Liver (tissue), 9 donors: Measurements from ENCODE around the gene MADCAM1. TPM values are rescaled to one million over a fixed set of nuclear protein-coding genes. Genes with fewer than 3 reads are reported as not detected.

Experiments used
- DNase-seq: peaks from one replicate; pipeline ENCODE4 v3.0.0-alpha.2; 2017; ENCODE audit warnings: low spot score
- H3K27ac ChIP-seq, 2 donors: one replicate each; pipeline ENCODE4 v1.7.0; 2013; ENCODE audit warnings: inconsistent platforms in 2 of 2, low read length in 2 of 2, control low read depth in 1 of 2, low read depth in 1 of 2, mild to moderate bottlenecking in 1 of 2
- H3K27me3 ChIP-seq, 4 donors: one replicate each; pipeline versions ENCODE4 v1.6.1 to v1.7.0; 2013; ENCODE audit warnings: low read length in 3 of 4, inconsistent platforms in 1 of 4, mild to moderate bottlenecking in 1 of 4, moderate library complexity in 1 of 4; ENCODE audit not compliant: control insufficient read depth in 4 of 4, insufficient read depth in 4 of 4
- H3K36me3 ChIP-seq, 4 donors: one replicate each; pipeline versions ENCODE4 v1.6.1 to v1.7.0; 2013; ENCODE audit warnings: low read length in 3 of 4, mild to moderate bottlenecking in 3 of 4, low read depth in 1 of 4, moderate library complexity in 1 of 4; ENCODE audit not compliant: control insufficient read depth in 4 of 4, insufficient read depth in 3 of 4
- H3K4me1 ChIP-seq, 4 donors: one replicate each; pipeline versions ENCODE4 v1.6.1 to v1.7.0; 2013; ENCODE audit warnings: low read length in 3 of 4, mild to moderate bottlenecking in 3 of 4, moderate library complexity in 1 of 4; ENCODE audit not compliant: control insufficient read depth in 4 of 4, insufficient read depth in 4 of 4
- H3K4me3 ChIP-seq, 3 donors: one replicate each; pipeline versions ENCODE4 v1.6.1 to v1.7.0; 2013; ENCODE audit warnings: low read length in 3 of 3, control low read depth in 1 of 3, low read depth in 1 of 3, mild to moderate bottlenecking in 1 of 3
- H3K9ac ChIP-seq, 2 donors: one replicate each; pipeline ENCODE4 v1.7.0; 2013; ENCODE audit warnings: low read length in 2 of 2, mild to moderate bottlenecking in 2 of 2, moderate library complexity in 2 of 2, control low read depth in 1 of 2, low read depth in 1 of 2
- H3K9me3 ChIP-seq, 4 donors: one replicate each; pipeline versions ENCODE4 v1.6.1 to v1.7.0; 2013; ENCODE audit warnings: low read length in 3 of 4; ENCODE audit not compliant: control insufficient read depth in 4 of 4
- EGR1 ChIP-seq, 2 donors: IDR thresholded peaks; 2 replicates each; pipeline ENCODE4 v1.6.1; 2016 to 2018; ENCODE audit warnings: antibody characterized with exemption in 2 of 2, low read depth in 2 of 2
- FOXA1 ChIP-seq: IDR thresholded peaks from 2 replicates; pipeline ENCODE4 v1.6.1; 2016; ENCODE audit warnings: antibody characterized with exemption
- FOXA2 ChIP-seq: IDR thresholded peaks from 2 replicates; pipeline ENCODE4 v1.6.1; 2016; ENCODE audit warnings: antibody characterized with exemption
- GABPA ChIP-seq, 2 donors: IDR thresholded peaks in 1 of 2; conservative IDR thresholded peaks in 1 of 2; 2 replicates each; pipeline ENCODE4 v1.6.1; 2016; ENCODE audit warnings: antibody characterized with exemption in 2 of 2, mild to moderate bottlenecking in 1 of 2, moderate library complexity in 1 of 2
- HNF4A ChIP-seq, 2 donors: conservative IDR thresholded peaks; 2 replicates each; pipeline ENCODE4 v1.6.1; 2016; ENCODE audit warnings: antibody characterized with exemption in 2 of 2, mild to moderate bottlenecking in 2 of 2
- HNF4G ChIP-seq: IDR thresholded peaks from 2 replicates; pipeline ENCODE4 v1.6.1; 2016; ENCODE audit warnings: antibody characterized with exemption
- JUND ChIP-seq, 2 donors: IDR thresholded peaks; 2 replicates each; pipeline ENCODE4 v1.6.1; 2016; ENCODE audit warnings: antibody characterized with exemption in 2 of 2
- MAX ChIP-seq: IDR thresholded peaks from 2 replicates; pipeline ENCODE4 v1.6.1; 2016; ENCODE audit warnings: antibody characterized with exemption
- NR2F2 ChIP-seq: IDR thresholded peaks from 2 replicates; pipeline ENCODE4 v1.6.1; 2016; ENCODE audit warnings: antibody characterized with exemption
- RAD21 ChIP-seq, 2 donors: IDR thresholded peaks; 2 replicates each; pipeline ENCODE4 v1.6.1; 2016; ENCODE audit warnings: antibody characterized with exemption in 2 of 2, mild to moderate bottlenecking in 2 of 2
- REST ChIP-seq: IDR thresholded peaks from 2 replicates; pipeline ENCODE4 v1.6.1; 2016; ENCODE audit warnings: antibody characterized with exemption, mild to moderate bottlenecking
- RXRA ChIP-seq, 2 donors: IDR thresholded peaks; 2 replicates each; pipeline ENCODE4 v1.6.1; 2017 to 2018; ENCODE audit warnings: antibody characterized with exemption in 2 of 2, mild to moderate bottlenecking in 1 of 2
- SP1 ChIP-seq: IDR thresholded peaks from 2 replicates; pipeline ENCODE4 v1.6.1; 2018; ENCODE audit warnings: antibody characterized with exemption, mild to moderate bottlenecking
- TAF1 ChIP-seq: conservative IDR thresholded peaks from 2 replicates; pipeline ENCODE4 v1.6.1; 2016; ENCODE audit warnings: antibody characterized with exemption, mild to moderate bottlenecking
- YY1 ChIP-seq: IDR thresholded peaks from 2 replicates; pipeline ENCODE4 v1.6.1; 2016; ENCODE audit warnings: antibody characterized with exemption, mild to moderate bottlenecking
- WGBS: extraction: QIAGEN DNeasy Blood & Tissue Kit; methylation state at CpG from one replicate; pipeline ENCODE4 v1.1.7; 2013; 5-methylcytosine and 5-hydroxymethylcytosine counted together
- polyA plus RNA-seq, 2 donors: library from polyadenylated mRNA; stranded (reverse) in 1 of 2; unstranded in 1 of 2; fragments of 200-250 nt in 1 of 2; fragments of >200 nt in 1 of 2; fragmentation: Nextera tagmentation in 1 of 2; extraction: Ambion mirVana in 1 of 2; gene quantifications; one replicate each; pipeline versions ENCODE4 v1.2.1 to v1.2.3, GENCODE V29; 2013 to 2015
- total RNA-seq, 2 donors: library from RNA; depleted of rRNA; stranded (reverse); fragments of >200 nt; gene quantifications; one replicate each; pipeline ENCODE4 v1.2.3, GENCODE V29; 2014
- TF ChIP-seq, protein P1 (sequence below): IDR thresholded peaks from 2 replicates; pipeline ENCODE4 v1.6.1; 2016; ENCODE audit warnings: antibody characterized with exemption
- TF ChIP-seq, protein P2 (sequence below): IDR thresholded peaks from 2 replicates; pipeline ENCODE4 v1.6.1; 2016; ENCODE audit warnings: antibody characterized with exemption
- donor health status: healthy.
- donor health status: healthy.
- donor health status: healthy.
- donor health status: healthy.
- donor health status: healthy.

The MADCAM1 gene
- total and polyA plus RNA-seq, 4 donors = 0.17 to 0.32 (median 0.24) TPM

DNA sequence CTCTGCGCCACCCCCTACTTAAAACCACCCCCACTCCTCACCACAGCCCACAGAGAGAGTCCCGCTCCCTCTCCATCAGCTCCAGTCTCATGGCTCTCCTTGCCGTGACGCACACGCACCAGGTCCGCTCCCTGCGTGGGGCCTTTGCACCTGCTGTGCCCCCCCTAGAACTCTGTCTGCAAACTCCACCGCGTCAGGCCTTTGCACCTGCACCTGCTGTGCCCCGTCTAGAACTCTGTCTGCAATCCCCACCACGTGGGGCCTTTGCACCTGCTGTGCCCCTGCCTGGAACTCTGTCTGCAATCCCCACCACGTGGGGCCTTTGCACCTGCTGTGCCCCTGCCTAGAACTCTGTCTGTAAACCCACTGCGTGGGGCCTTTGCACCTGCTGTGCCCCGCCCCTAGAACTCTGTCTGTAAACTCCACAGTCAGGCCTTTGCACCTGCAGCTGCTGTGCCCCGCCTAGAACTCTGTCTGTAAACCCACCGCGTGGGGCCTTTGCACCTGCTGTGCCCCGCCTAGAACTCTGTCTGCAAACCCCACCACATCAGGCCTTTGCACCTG is 39.7 kb upstream of the MADCAM1 start:
- DNase-seq = no peak
- Histone ChIP-seq H3K27ac (no peak overlapping the region), H3K9me3 (no peaks in the 10 kb centered on the region), H3K4me3 (no peak overlapping the region), H3K27me3 (no peaks in the 10 kb centered on the region), H3K36me3 (peaks cover 0 to 6% (median 2%) of the 10 kb centered on the region in 4 donors), H3K4me1 (peaks cover 2 to 7% (median 4%) of the 10 kb centered on the region in 4 donors), H3K9ac (no peak overlapping the region)
- TF ChIP-seq EGR1 (IDR thresholded peaks at IDR 0.05; ENCODE audit: low read depth in 2 of 2) = no peak
- TF ChIP-seq TAF1 = no peak
- TF ChIP-seq JUND (IDR thresholded peaks at IDR 0.05) = no peak
- no peak for TF ChIP-seq NR2F2
- no peak for TF ChIP-seq RAD21 (IDR thresholded peaks at IDR 0.05)
- no peak for TF ChIP-seq RXRA (IDR thresholded peaks at IDR 0.05)
- TF ChIP-seq, protein P1, sequence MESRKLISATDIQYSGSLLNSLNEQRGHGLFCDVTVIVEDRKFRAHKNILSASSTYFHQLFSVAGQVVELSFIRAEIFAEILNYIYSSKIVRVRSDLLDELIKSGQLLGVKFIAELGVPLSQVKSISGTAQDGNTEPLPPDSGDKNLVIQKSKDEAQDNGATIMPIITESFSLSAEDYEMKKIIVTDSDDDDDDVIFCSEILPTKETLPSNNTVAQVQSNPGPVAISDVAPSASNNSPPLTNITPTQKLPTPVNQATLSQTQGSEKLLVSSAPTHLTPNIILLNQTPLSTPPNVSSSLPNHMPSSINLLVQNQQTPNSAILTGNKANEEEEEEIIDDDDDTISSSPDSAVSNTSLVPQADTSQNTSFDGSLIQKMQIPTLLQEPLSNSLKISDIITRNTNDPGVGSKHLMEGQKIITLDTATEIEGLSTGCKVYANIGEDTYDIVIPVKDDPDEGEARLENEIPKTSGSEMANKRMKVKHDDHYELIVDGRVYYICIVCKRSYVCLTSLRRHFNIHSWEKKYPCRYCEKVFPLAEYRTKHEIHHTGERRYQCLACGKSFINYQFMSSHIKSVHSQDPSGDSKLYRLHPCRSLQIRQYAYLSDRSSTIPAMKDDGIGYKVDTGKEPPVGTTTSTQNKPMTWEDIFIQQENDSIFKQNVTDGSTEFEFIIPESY = no peak
- TF ChIP-seq REST = no peak
- TF ChIP-seq, protein P2, sequence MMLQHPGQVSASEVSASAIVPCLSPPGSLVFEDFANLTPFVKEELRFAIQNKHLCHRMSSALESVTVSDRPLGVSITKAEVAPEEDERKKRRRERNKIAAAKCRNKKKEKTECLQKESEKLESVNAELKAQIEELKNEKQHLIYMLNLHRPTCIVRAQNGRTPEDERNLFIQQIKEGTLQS = no peak
- TF ChIP-seq SP1 = no peak
- no peak for TF ChIP-seq GABPA (IDR thresholded peaks at IDR 0.05 in 1 of 2, conservative IDR thresholded peaks at IDR 0.05 in 1 of 2)
- no peak for TF ChIP-seq MAX
- no peak for TF ChIP-seq FOXA2
- no peak for TF ChIP-seq HNF4G
- no peak for TF ChIP-seq YY1
- 89% methylated on average over 18 of the region's 18 CpGs for WGBS

GRCh38 chr19:457636-458035 is 38.6 kb upstream of the MADCAM1 start:
- Histone ChIP-seq H3K27me3 (no peaks in the 10 kb centered on the region), H3K36me3 (peaks cover 0 to 6% (median 0%) of the 10 kb centered on the region in 4 donors), H3K4me3 (no peak overlapping the region), H3K9me3 (no peaks in the 10 kb centered on the region), H3K9ac (no peak overlapping the region), H3K27ac (no peak overlapping the region), H3K4me1 (peaks cover 2 to 11% (median 6%) of the 10 kb centered on the region in 4 donors)
- TF ChIP-seq HNF4G = no peak
- TF ChIP-seq EGR1 (IDR thresholded peaks at IDR 0.05; ENCODE audit: low read depth in 2 of 2) = no peak
- TF ChIP-seq FOXA2 = no peak
- TF ChIP-seq MAX = no peak
- no peak for TF ChIP-seq RAD21 (IDR thresholded peaks at IDR 0.05)
- no peak for TF ChIP-seq RXRA (IDR thresholded peaks at IDR 0.05)
- TF ChIP-seq, protein P2 = no peak
- TF ChIP-seq HNF4A (conservative IDR thresholded peaks at IDR 0.05) = no peak
- TF ChIP-seq YY1 = no peak
- TF ChIP-seq, protein P1 = no peak
- no peak for TF ChIP-seq FOXA1
- no peak for TF ChIP-seq JUND (IDR thresholded peaks at IDR 0.05)
- TF ChIP-seq TAF1 = no peak
- no peak for TF ChIP-seq SP1
- TF ChIP-seq NR2F2 = no peak
- no peak for DNase-seq
- WGBS = 98% methylated on average over 30 of the region's 30 CpGs
